HG03196 (cell line): ENCODE results near the gene VAT1L.
"Not testable (repeated sequence)": the region's sequence is repeated elsewhere in the genome, so short reads cannot be mapped to it uniquely, and the experiment has no call there.

ENCODE experiments used
- ATAC-seq: cut with Tn5 transposase; IDR thresholded peaks from one replicate; pipeline ENCODE4 v1.9.1; 2021; ENCODE audit not compliant: unreplicated experiment

Gene VAT1L

GRCh38 chr16:77947590-77947989, 159.2 kb downstream of the VAT1L start:
- ATAC-seq: not testable (repeated sequence)

GRCh38 chr16:77948835-77949234, 160.5 kb downstream of the VAT1L start:
- no peak for ATAC-seq

- ATAC-seq: no peak
Observed at GRCh38 chr16:77949445-77949844, 161.1 kb downstream of the VAT1L start.

GRCh38 chr16:77951788-77952187, 163.4 kb downstream of the VAT1L start:
- ATAC-seq: no peak

GRCh38 chr16:77955127-77955526, 166.8 kb downstream of the VAT1L start:
- no peak for ATAC-seq

- no peak for ATAC-seq
Observed at GRCh38 chr16:77956231-77956630, 167.9 kb downstream of the VAT1L start.

- ATAC-seq: no peak
Observed at GRCh38 chr16:77960766-77961165, 172.4 kb downstream of the VAT1L start.

GRCh38 chr16:77961814-77962213, 173.4 kb downstream of the VAT1L start:
- ATAC-seq: no peak

- no peak for ATAC-seq
Observed at GRCh38 chr16:77962689-77963088, 174.3 kb downstream of the VAT1L start.

- ATAC-seq: no peak
Observed at GRCh38 chr16:77963185-77964044, 175.1 kb downstream of the VAT1L start.

GRCh38 chr16:77965346-77965745, 177.0 kb downstream of the VAT1L start:
- no peak for ATAC-seq

GRCh38 chr16:77967054-77967904, 178.9 kb downstream of the VAT1L start:
- ATAC-seq: no peak

- no peak for ATAC-seq
Observed at GRCh38 chr16:77969861-77970260, 181.5 kb downstream of the VAT1L start.

- no peak for ATAC-seq
Observed at GRCh38 chr16:77970371-77970770, 182.0 kb downstream of the VAT1L start.

GRCh38 chr16:77971306-77972061, 183.1 kb downstream of the VAT1L start:
- no peak for ATAC-seq

GRCh38 chr16:77972062-77972392, 183.7 kb downstream of the VAT1L start:
- ATAC-seq: no peak

- no peak for ATAC-seq
Observed at GRCh38 chr16:77974883-77975282, 186.5 kb downstream of the VAT1L start.

GRCh38 chr16:77975942-77976341, 187.6 kb downstream of the VAT1L start:
- no peak for ATAC-seq

- no peak for ATAC-seq
Observed at GRCh38 chr16:77977339-77977738, 189.0 kb downstream of the VAT1L start.

- ATAC-seq: no peak
Observed at GRCh38 chr16:77985111-77985510, 196.7 kb downstream of the VAT1L start.

- no peak for ATAC-seq
Observed at GRCh38 chr16:77986011-77986740, 197.8 kb downstream of the VAT1L start.
